Keratinocyte (primary cell): ENCODE results near the gene SPATA2. TPM values are rescaled to one million over a fixed set of nuclear protein-coding genes. Genes with fewer than 3 reads are reported as not detected.

Source experiments
- DNase-seq: peaks from one replicate; pipeline ENCODE4 v3.0.0-alpha.2; 2011; ENCODE audit warnings: low read depth, missing footprints, low spot score
- FAIRE-seq: peaks from 2 replicates; lab custom pipeline; 2011; peaks lifted over from hg19 to GRCh38; lab: Jason Lieb, UNC
- H2AFZ ChIP-seq: 2 replicates; pipeline ENCODE4 v1.6.0; 2012; ENCODE audit warnings: low read length, control low read depth, inconsistent platforms; ENCODE audit not compliant: control insufficient read depth
- H3K27ac ChIP-seq: 2 replicates; pipeline ENCODE4 v1.5.1; 2011; ENCODE audit warnings: low read length; ENCODE audit not compliant: control insufficient read depth, insufficient read depth
- H3K27me3 ChIP-seq: 3 replicates; pipeline ENCODE4 v1.6.0; 2011; ENCODE audit warnings: low read length; ENCODE audit not compliant: control insufficient read depth, insufficient read depth; ENCODE audit errors: extremely low read depth
- H3K36me3 ChIP-seq, 2 experiments: 2 replicates in 1 of 2; 3 replicates in 1 of 2; pipeline ENCODE4 v1.5.1; 2011; ENCODE audit warnings: low read length in 2 of 2, mild to moderate bottlenecking in 1 of 2; ENCODE audit not compliant: control insufficient read depth in 2 of 2, insufficient read depth in 2 of 2; ENCODE audit errors: extremely low read depth in 1 of 2
- H3K4me1 ChIP-seq: 3 replicates; pipeline ENCODE4 v1.5.1; 2011; ENCODE audit warnings: low read length; ENCODE audit not compliant: control insufficient read depth, insufficient read depth; ENCODE audit errors: extremely low read depth
- H3K4me2 ChIP-seq: 3 replicates; pipeline ENCODE4 v1.6.0; 2011; ENCODE audit warnings: low read depth, low read length; ENCODE audit not compliant: control insufficient read depth, insufficient read depth; ENCODE audit errors: extremely low read depth
- H3K4me3 ChIP-seq, 3 experiments: fragments of 200-600 bp in 1 of 3; sonication (generic) in 1 of 3; 2 replicates in 2 of 3; 3 replicates in 1 of 3; pipeline ENCODE4 v1.5.1; 2011 to 2016; ENCODE audit warnings: low read length in 3 of 3, mild to moderate bottlenecking in 3 of 3, control low read depth in 2 of 3, inconsistent platforms in 1 of 3, low read depth in 1 of 3, mixed read lengths in 1 of 3, mixed run types in 1 of 3, moderate library complexity in 1 of 3; ENCODE audit not compliant: control insufficient read depth in 2 of 3, insufficient read depth in 2 of 3; ENCODE audit errors: extremely low read depth in 1 of 3
- H3K79me2 ChIP-seq: 2 replicates; pipeline ENCODE4 v1.6.0; 2012; ENCODE audit warnings: low read length; ENCODE audit not compliant: control insufficient read depth, insufficient read depth
- H3K9ac ChIP-seq: 3 replicates; pipeline ENCODE4 v1.6.0; 2011; ENCODE audit warnings: low read length; ENCODE audit not compliant: control insufficient read depth, insufficient read depth; ENCODE audit errors: extremely low read depth
- H3K9me1 ChIP-seq: 3 replicates; pipeline ENCODE4 v1.6.0; 2011; ENCODE audit warnings: low read length; ENCODE audit not compliant: control insufficient read depth, insufficient read depth; ENCODE audit errors: extremely low read depth
- H3K9me3 ChIP-seq: 2 replicates; pipeline ENCODE4 v1.5.1; 2012; ENCODE audit warnings: low read depth, low read length; ENCODE audit not compliant: control insufficient read depth
- H4K20me1 ChIP-seq: 3 replicates; pipeline ENCODE4 v1.6.0; 2011; ENCODE audit warnings: low read length; ENCODE audit not compliant: control insufficient read depth, insufficient read depth; ENCODE audit errors: extremely low read depth
- CTCF ChIP-seq, 3 experiments: IDR thresholded peaks in 1 of 3; conservative IDR thresholded peaks in 1 of 3; optimal IDR thresholded peaks in 1 of 3; 2 replicates in 2 of 3; 3 replicates in 1 of 3; pipeline versions ENCODE3 to v1.5.1; 2011; ENCODE audit warnings: low read length in 3 of 3, mild to moderate bottlenecking in 3 of 3, moderate library complexity in 2 of 3, control low read depth in 1 of 3, inconsistent platforms in 1 of 3; ENCODE audit not compliant: insufficient read depth in 2 of 3; ENCODE audit errors: extremely low read depth in 1 of 3
- EZH2 ChIP-seq: IDR thresholded peaks from one replicate; pipeline ENCODE4 v1.6.1; 2012; ENCODE audit warnings: inconsistent platforms, mild to moderate bottlenecking, low read length, moderate library complexity
- dilution Hi-C: fragments of 300-500 bp; cut with MboI; formaldehyde crosslinking; loops from one replicate; pipeline ENCODE4 v1.7.0; 2020; ENCODE audit warnings: low sequenced_read_pairs; ENCODE audit not compliant: extremely low pct_ligation_motif_present
- polyA plus RNA-seq, 5 experiments: library from polyadenylated mRNA; depleted of rRNA in 3 of 5; stranded (reverse) in 3 of 5; stranded (forward) in 1 of 5; unstranded in 1 of 5; fragments of >200 nt; gene quantifications; 1 replicate in 1 of 5; 2 replicates in 3 of 5; 3 replicates in 1 of 5; pipeline versions ENCODE4 v1.2.1 to v1.2.3, GENCODE V29; 2011 to 2012; ENCODE audit warnings: missing spikeins in 2 of 5, low read depth in 1 of 5, low replicate concordance in 1 of 5

The SPATA2 gene
- polyA plus RNA-seq, 1 donor (not counting 4 experiments of a cell fraction or from before 2014, with no cell fraction given), result 3.2 TPM

GRCh38 chr20:49908258-49908565, 7.1 kb downstream of the SPATA2 start:
- Histone ChIP-seq H3K4me1 (no peaks in the 10 kb centered on the region), H3K27ac (no peak overlapping the region), H2AFZ (no peak overlapping the region), H3K36me3 (peaks cover 23 to 33% of the 10 kb centered on the region in 2 experiments), H3K9ac (no peak overlapping the region), H4K20me1 (peaks cover 6% of the 10 kb centered on the region), H3K79me2 (peaks cover 44% of the 10 kb centered on the region), H3K9me1 (no peaks in the 10 kb centered on the region), H3K4me2 (no peak overlapping the region), H3K27me3 (no peaks in the 10 kb centered on the region), H3K9me3 (no peaks in the 10 kb centered on the region), H3K4me3 (no peak overlapping the region)
- dilution Hi-C loops, result no loop called here
- FAIRE-seq (no peak), DNase-seq (no peak)
- no peak for TF ChIP-seq CTCF (optimal IDR thresholded peaks at IDR 0.05 in 1 of 3, IDR thresholded peaks at IDR 0.05 in 1 of 3, conservative IDR thresholded peaks at IDR 0.05 in 1 of 3; ENCODE audit: extremely low read depth in 1 of 3, insufficient read depth in 2 of 3, low read length in 3 of 3)
- TF ChIP-seq EZH2, result no peak

- FAIRE-seq (no peak), DNase-seq (no peak)
- Histone ChIP-seq H4K20me1 (peaks cover 6% of the 10 kb centered on the region), H3K9me3 (no peaks in the 10 kb centered on the region), H3K9me1 (no peaks in the 10 kb centered on the region), H3K9ac (no peak overlapping the region), H3K27me3 (no peaks in the 10 kb centered on the region), H3K4me1 (no peaks in the 10 kb centered on the region), H3K4me3 (no peak overlapping the region), H2AFZ (no peak overlapping the region), H3K4me2 (no peak overlapping the region), H3K36me3 (peaks cover 23 to 33% of the 10 kb centered on the region in 2 experiments), H3K27ac (no peak overlapping the region), H3K79me2 (peaks cover 39% of the 10 kb centered on the region)
- dilution Hi-C loops, result no loop called here
- no peak for TF ChIP-seq CTCF (optimal IDR thresholded peaks at IDR 0.05 in 1 of 3, IDR thresholded peaks at IDR 0.05 in 1 of 3, conservative IDR thresholded peaks at IDR 0.05 in 1 of 3; ENCODE audit: extremely low read depth in 1 of 3, insufficient read depth in 2 of 3, low read length in 3 of 3)
- no peak for TF ChIP-seq EZH2
Measured at GRCh38 chr20:49907405-49908257, 7.7 kb downstream of the SPATA2 start.
